Measurements from ENCODE around the gene NDUFV1.
"Not testable (repeated sequence)": the region's sequence is repeated elsewhere in the genome, so short reads cannot be mapped to it uniquely, and the experiment has no call there.

Gene NDUFV1

GRCh38 chr11:67657300-67657699, 50.6 kb downstream of the NDUFV1 start:
- no peak for DNase-seq (ENCODE audit: low spot score)

GRCh38 chr11:67659651-67660165, 53.0 kb downstream of the NDUFV1 start:
- DNase-seq (ENCODE audit: low spot score): not testable (repeated sequence)

- not testable (repeated sequence) for DNase-seq (ENCODE audit: low spot score)
Measured at GRCh38 chr11:67660752-67661151, 54.0 kb downstream of the NDUFV1 start.
